ENCODE data around the gene LGR4.

Gene LGR4

DNA sequence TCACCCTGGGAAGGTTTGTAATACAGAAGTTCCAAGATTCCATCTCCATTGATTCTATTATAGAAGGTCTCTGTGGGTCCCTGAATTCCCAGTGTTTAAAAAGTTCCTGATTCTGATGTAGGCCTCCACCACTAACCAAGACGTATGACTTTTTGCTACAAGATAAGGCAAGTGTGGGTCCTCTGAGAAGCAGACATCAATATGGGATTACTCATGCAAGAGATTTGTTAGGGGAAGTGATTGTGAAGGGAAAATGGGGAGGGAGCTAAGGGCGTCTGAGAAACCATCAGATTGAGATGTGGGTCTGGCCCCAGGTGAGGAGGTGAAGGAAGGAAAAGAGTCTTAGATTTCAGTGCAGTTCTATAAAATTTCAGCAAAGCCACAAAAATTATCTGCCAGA lies 10.2 kb upstream of the LGR4 start:
- no peak for DNase-seq (ENCODE audit: low spot score)

GRCh38 chr11:27481992-27482391 lies 9.4 kb upstream of the LGR4 start:
- DNase-seq (ENCODE audit: low spot score), result no peak

DNA sequence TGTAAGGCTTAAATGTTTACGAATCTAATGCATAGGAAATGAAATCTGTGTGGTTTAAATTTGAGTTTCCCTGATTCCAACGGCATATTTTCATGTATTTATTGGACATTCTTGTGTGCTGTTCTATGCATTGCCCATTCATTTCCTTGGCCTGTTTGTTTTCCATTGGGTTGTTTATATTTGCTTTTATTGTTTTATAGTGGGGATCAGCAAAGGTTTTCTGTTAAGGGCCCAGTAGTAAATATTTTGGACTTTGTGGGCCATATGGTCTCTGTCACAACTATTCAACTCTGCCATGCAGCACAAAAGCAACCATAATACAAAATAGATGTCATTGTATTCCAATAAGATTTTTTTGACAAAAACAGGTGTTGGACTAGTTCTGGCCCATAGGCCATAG lies 5.2 kb upstream of the LGR4 start:
- no peak for DNase-seq (ENCODE audit: low spot score)

DNA sequence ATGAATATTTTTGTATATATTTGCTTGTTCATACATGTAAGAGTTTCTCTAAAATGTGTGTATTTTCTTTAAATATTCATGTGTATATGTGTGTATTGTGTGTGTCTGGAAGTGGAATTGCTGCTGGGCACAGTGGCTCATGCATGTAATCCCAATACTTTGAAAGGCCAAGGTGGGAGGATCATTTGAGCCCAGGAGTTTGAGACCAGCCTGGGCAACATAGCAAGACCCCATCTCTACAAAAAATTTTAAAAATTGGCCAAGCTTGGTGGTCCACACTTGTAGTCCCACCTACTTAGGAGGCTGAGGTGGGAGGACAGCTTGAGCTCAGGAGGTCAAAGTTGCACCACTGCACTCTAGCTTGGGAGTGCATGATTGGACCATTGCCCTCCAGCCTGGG lies 4.7 kb upstream of the LGR4 start:
- no peak for DNase-seq (ENCODE audit: low spot score)

DNA sequence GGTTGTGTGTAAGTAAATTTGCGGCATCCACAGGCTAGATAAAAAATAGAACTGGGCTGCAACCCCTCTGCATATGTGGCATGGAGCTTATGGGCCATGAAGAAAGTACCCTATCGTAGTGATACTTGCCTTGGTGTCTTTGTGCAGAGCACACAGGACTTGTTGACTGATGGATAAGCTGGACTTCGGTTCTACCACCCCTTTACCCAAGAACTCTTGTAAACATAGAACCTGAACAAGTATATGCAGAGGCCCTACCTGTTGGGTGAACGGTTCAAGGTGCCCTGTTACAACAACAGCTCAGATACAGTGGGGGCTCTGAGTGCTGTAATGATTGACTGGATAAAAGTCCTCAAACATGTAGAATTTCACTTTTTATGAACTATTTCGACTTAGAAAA lies 3.0 kb upstream of the LGR4 start:
- DNase-seq (ENCODE audit: low spot score), result no peak

GRCh38 chr11:27473017-27473406 lies 422 bp upstream of the LGR4 start:
- no peak for DNase-seq (ENCODE audit: low spot score)

GRCh38 chr11:27471589-27472397 lies 797 bp downstream of the LGR4 start:
- DNase-seq (ENCODE audit: low spot score), result no peak

- no peak for DNase-seq (ENCODE audit: low spot score)
These were observed 1.6 kb downstream of the LGR4 start for GRCh38 chr11:27470826-27471588.

DNA sequence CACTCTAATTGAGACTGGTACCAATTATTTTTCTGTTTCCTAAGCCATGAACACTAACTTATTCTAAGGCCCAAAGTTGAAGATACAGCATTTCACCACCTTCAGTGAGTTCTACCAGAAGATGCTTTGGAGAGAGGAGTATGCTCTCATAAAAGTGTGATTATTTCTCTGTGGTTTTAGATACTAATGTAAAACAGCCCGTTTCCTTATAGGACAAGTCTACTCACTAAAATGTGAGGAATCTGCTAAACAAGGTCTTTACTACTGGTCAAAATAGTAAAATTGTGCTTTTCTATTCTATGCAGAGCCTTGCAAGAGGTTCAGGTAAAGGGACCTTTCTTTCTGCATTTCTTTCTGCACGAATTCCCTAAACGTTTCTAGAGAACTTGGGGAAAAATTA lies 2.4 kb downstream of the LGR4 start:
- no peak for DNase-seq (ENCODE audit: low spot score)

DNA sequence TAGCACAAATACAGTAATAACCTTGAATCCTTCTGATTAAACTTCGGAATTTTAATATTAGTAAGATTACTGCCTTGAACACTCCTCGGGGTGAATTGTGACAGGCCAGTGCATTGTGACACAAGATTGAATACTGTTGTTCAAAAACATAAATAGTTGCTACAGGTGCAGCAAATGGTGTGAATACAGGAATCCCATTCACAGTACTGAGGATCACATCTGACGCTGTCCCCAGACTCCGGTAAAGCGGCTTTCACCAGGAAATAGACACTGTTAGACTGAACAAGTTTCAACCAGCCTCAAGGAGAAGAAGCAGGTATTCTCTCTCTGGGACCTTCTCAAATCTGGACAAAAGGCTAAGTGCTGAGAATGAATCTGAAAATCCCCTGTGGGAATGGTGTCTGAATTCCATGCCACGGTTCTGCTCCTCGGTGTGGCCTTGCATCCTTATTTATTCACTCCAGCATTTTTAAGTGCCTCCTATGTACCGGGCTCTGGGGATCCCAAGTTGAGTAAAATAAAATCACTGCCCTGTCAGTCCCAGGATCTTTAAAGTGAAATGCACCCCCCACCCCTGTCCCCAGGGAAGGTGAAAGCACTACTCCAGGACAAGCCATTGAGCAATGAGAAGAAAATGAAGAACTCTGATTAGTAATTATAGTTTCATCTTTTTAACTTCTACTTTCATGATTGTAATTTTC lies 3.4 kb downstream of the LGR4 start:
- no peak for DNase-seq (ENCODE audit: low spot score)

- peak; percentile 71 for DNase-seq (ENCODE audit: low spot score)
These were observed 4.2 kb downstream of the LGR4 start for GRCh38 chr11:27468209-27468994.

- no peak for DNase-seq (ENCODE audit: low spot score)
These were observed 5.2 kb downstream of the LGR4 start for GRCh38 chr11:27467181-27467913.

DNA sequence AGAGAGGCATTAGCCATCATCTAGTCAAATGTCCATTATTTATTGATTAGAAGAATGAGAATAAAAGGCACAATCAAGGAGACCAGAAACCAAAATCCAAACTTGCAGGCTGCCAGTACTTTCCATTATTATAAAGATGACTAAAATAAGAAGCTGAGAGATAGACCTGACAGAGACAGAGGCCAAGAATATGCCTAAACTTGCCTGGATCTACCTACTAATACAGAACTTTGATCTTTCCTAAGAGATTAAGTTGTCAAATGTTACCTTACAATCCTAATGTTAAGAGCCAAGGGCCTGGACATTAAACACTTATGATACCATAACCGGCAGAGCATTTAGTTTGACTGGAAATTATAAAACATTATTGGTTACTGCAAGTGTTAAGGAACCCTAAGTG lies 6.2 kb downstream of the LGR4 start:
- DNase-seq (ENCODE audit: low spot score), result no peak

DNA sequence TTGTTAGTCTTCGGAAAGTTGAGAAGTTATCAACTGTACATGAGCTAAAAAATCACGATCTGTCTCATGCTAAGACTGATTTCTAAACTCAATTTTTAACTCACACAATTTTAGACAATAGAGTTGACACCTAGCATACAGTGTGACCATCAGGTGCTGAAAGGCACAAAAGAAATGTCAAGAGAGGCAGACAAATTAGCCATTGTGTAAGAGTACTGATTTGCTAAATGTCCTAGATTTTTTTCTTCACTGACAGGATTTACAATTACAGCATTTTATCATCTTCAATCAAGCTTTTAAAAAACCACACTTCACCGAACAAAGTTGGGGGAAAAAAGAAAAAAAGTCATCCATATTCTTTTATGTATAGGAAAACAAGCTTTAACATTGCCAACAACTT lies 7.0 kb downstream of the LGR4 start:
- no peak for DNase-seq (ENCODE audit: low spot score)

DNA sequence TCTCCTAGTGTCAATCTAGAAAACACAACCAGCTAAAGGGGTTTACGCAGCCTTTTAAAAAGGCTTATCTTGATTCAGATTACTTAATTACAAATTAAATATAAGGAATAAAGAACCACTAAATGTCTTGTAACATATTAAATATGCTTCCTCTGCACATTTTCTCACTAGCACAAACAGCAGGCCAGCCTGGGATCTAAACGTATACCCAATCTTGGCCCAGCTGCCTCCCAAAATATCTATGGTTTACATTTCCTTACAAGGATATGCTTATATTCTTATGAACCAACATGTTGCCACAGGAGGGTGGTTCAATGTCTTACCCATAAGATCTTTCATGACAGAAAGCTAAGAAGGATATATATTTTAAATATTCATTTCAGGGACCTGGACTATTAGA lies 7.7 kb downstream of the LGR4 start:
- DNase-seq (ENCODE audit: low spot score), result no peak

- DNase-seq (ENCODE audit: low spot score), result no peak
These were observed 8.3 kb downstream of the LGR4 start for GRCh38 chr11:27464289-27464696.

- DNase-seq (ENCODE audit: low spot score), result no peak
These were observed 10.0 kb downstream of the LGR4 start for GRCh38 chr11:27462543-27462942.

- DNase-seq (ENCODE audit: low spot score), result no peak
These were observed 12.2 kb downstream of the LGR4 start for GRCh38 chr11:27460158-27460978.

DNA sequence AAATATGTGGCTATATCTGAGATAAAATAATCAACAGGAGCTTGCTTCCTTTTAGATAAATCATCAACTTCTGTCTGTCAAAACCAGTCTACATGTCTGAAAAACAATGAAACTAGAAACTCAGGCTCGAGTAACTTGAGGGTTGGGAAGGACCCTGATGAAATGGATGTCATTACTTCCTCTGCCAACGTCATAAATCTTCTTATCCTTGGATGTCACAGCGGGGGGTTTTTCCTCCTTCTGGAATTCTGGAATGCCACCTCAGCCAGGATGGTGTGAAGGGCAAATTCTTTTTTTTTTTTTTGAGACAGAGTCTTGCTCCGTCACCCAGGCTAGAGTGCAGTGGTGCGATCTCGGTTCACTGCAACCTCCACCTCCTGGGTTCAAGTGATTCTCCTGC lies 13.4 kb downstream of the LGR4 start:
- no peak for DNase-seq (ENCODE audit: low spot score)

- no peak for DNase-seq (ENCODE audit: low spot score)
These were observed 14.4 kb downstream of the LGR4 start for GRCh38 chr11:27458182-27458581.

Data from AG08395 (cell line).